HepG2 (cell line): ENCODE data around the gene SH3GL1. TPM values are rescaled to one million over a fixed set of nuclear protein-coding genes. Genes with fewer than 3 reads are reported as not detected.

ENCODE experiments used
- AGO2 ChIP-seq: fragments of 200-400 bp; formaldehyde crosslinking; optimal IDR thresholded peaks from 2 replicates; pipeline ENCODE3; 2017; ENCODE audit warnings: mild to moderate bottlenecking, low read depth, low read length, moderate library complexity
- CREB1 ChIP-seq, 2 experiments: fragments of 450-650 bp in 1 of 2; IDR thresholded peaks; 2 replicates each; pipeline ENCODE4 v1.6.1; 2016 to 2017; ENCODE audit warnings: control low read depth in 1 of 2, mild to moderate bottlenecking in 1 of 2, missing compliant biosample characterization in 1 of 2, missing genetic modification characterization in 1 of 2
- LBX2 ChIP-seq: sonication (generic); formaldehyde crosslinking; IDR thresholded peaks from 2 replicates; pipeline ENCODE4 v1.5.0; 2020; ENCODE audit warnings: missing genetic modification reagents, mild to moderate bottlenecking, borderline replicate concordance
- LRRFIP1 ChIP-seq: sonication (generic); formaldehyde crosslinking; conservative IDR thresholded peaks from 2 replicates; pipeline ENCODE4 v1.4.0; 2020; ENCODE audit warnings: missing genetic modification reagents
- NRL ChIP-seq: sonication (generic); formaldehyde crosslinking; IDR thresholded peaks from 2 replicates; pipeline ENCODE4 v1.5.0; 2020; ENCODE audit warnings: missing genetic modification reagents, mild to moderate bottlenecking, moderate library complexity, borderline replicate concordance
- RERE ChIP-seq: IDR thresholded peaks from 2 replicates; pipeline ENCODE4 v1.6.1; 2016; ENCODE audit warnings: low read depth, missing genetic modification reagents, missing compliant biosample characterization
- STAT6 ChIP-seq: sonication (generic); formaldehyde crosslinking; IDR thresholded peaks from 2 replicates; pipeline ENCODE4 v1.4.0; 2020; ENCODE audit warnings: missing genetic modification reagents, mild to moderate bottlenecking, borderline replicate concordance
- ZBTB26 ChIP-seq: IDR thresholded peaks from 2 replicates; pipeline ENCODE4 v1.6.1; 2016; ENCODE audit warnings: missing compliant biosample characterization, missing genetic modification reagents, borderline replicate concordance
- ZNF280D ChIP-seq: sonication (generic); formaldehyde crosslinking; IDR thresholded peaks from 2 replicates; pipeline ENCODE4 v1.5.1; 2020; ENCODE audit warnings: mild to moderate bottlenecking, missing genetic modification reagents
- ZNF589 ChIP-seq: sonication (generic); formaldehyde crosslinking; conservative IDR thresholded peaks from 2 replicates; pipeline ENCODE4 v1.8.0; 2022; ENCODE audit warnings: mild to moderate bottlenecking, moderate library complexity, missing genetic modification reagents
- ZNF670 ChIP-seq: sonication (generic); formaldehyde crosslinking; IDR thresholded peaks from 2 replicates; pipeline ENCODE4 v1.8.0; 2022; ENCODE audit warnings: mild to moderate bottlenecking, missing genetic modification reagents, borderline replicate concordance
- ZNF781 ChIP-seq: sonication (generic); formaldehyde crosslinking; IDR thresholded peaks from 2 replicates; pipeline ENCODE4 v1.5.1; 2020; ENCODE audit warnings: borderline replicate concordance, mild to moderate bottlenecking, missing genetic modification reagents; ENCODE audit errors: not compliant biosample characterization
- polyA plus RNA-seq, 8 experiments: library from polyadenylated mRNA; depleted of rRNA in 3 of 8; stranded (reverse) in 7 of 8; unstranded in 1 of 8; fragments of >200 nt; fragmentation: Illumina TruSeq in 4 of 8; extraction: Trizol in 4 of 8; gene quantifications; 2 replicates each; pipeline versions ENCODE4 v1.2.1 to v1.2.3, GENCODE V29; 2011 to 2016; ENCODE audit warnings: low read depth in 4 of 8, missing spikeins in 1 of 8, mixed read lengths in 1 of 8; ENCODE audit not compliant: insufficient read depth in 1 of 8
- total RNA-seq, 5 experiments: library from RNA; depleted of rRNA; stranded (reverse); fragments of >200 nt; fragmentation: Illumina TruSeq; extraction: Trizol; gene quantifications; 2 replicates each; pipeline ENCODE4 v1.2.3, GENCODE V29; 2016; ENCODE audit warnings: low read depth in 1 of 5

SH3GL1 gene
- total and polyA plus RNA-seq, 2 of the 13 experiments (the other 11 are each of a cell fraction or from before 2014, with no cell fraction given) = 33.0 to 45.1 TPM

GRCh38 chr19:4342314-4342614, 58.1 kb downstream of the SH3GL1 start (continued):
- TF ChIP-seq ZNF589 (CRISPR knock-in tag) (no peak), RERE (CRISPR knock-in tag) (no peak), AGO2 (peak; percentile 58), LBX2 (no peak), ZNF781 (CRISPR knock-in tag) (peak; percentile 22), ZNF280D (0 out of 2 replicates have a peak, but pooled peaks have one; percentile 10), STAT6 (CRISPR knock-in tag) (peak; percentile 38; the same call in 1 of the 2 replicates), NRL (0 out of 2 replicates have a peak, but pooled peaks have one; percentile 14), ZNF670 (CRISPR knock-in tag) (0 out of 2 replicates have a peak, but pooled peaks have one; percentile 77), ZBTB26 (CRISPR knock-in tag) (peak; percentile 41; the same call in 1 of the 2 replicates), LRRFIP1 (CRISPR knock-in tag) (no peak), CREB1 (IDR thresholded peaks at IDR 0.05) (no peak), CREB1 (CRISPR knock-in tag; IDR thresholded peaks at IDR 0.05) (no peak)
